M059J (cell line): ENCODE data around the gene GRIP1. TPM values are rescaled to one million over a fixed set of nuclear protein-coding genes. Genes with fewer than 3 reads are reported as not detected.
A peak's percentile ranks its signal among the peaks of the same experiment; 100 is the strongest.

Experiments used
- DNase-seq: peaks from one replicate; pipeline ENCODE4 v3.0.0-alpha.2; 2012; ENCODE audit warnings: low read depth
- total RNA-seq: library from RNA; depleted of rRNA; stranded (reverse); fragments of >200 nt; shearing (Covaris generic); gene quantifications from 2 replicates; pipeline ENCODE4 v1.2.3, GENCODE V29; 2014

The GRIP1 gene
- total RNA-seq, 1 experiment from 2014 or later: 2.9 TPM

- DNase-seq: no peak
Observed at GRCh38 chr12:66392266-66392915, 286.5 kb downstream of the GRIP1 start.

GRCh38 chr12:66388517-66388916, 290.4 kb downstream of the GRIP1 start:
- no peak for DNase-seq

DNA sequence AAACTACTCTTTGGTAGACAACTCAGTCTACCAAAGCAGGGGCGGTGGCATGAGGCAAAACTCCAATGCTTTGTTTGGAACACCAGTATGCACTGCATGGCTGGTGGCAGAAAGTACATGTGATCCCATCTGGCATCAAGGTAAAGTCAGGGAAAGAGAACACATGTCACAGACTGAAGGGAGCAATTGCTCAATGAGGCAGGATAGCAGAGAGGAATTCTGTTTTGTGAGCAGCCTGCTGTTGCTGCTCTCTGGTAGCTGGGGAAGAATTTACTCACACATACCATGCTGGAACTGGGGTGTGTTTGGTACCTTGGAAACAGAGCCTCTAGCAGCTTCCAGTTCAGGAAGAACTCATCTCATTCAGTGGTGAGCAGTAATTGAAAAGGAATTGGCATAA, 291.8 kb downstream of the GRIP1 start:
- DNase-seq: no peak

- DNase-seq: no peak
Observed at GRCh38 chr12:66380769-66381535, 297.9 kb downstream of the GRIP1 start.

DNA sequence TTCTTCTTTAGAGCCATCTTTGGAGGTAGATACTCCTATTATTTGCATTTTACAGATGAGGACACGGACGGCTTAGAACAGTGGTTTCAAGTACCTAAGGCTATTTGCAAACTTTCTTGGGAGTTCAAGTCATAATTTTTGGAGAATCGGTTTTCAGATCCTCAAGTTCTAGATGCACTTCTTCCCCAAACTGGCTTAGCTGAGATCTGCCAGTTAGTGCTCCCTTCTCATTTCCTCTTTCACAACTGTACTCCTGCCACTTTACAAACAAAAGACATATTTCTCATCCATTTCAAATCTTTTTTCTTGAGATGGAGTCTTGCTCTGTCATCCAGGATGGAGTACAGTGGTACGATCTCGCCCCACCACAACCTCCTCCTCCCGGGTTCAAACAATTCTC, 299.3 kb downstream of the GRIP1 start:
- DNase-seq: no peak

GRCh38 chr12:66375560-66375959, 303.3 kb downstream of the GRIP1 start:
- no peak for DNase-seq

- no peak for DNase-seq
Observed at GRCh38 chr12:66371982-66372381, 306.9 kb downstream of the GRIP1 start.

- DNase-seq: no peak
Observed at GRCh38 chr12:66367015-66367667, 311.7 kb downstream of the GRIP1 start.

- DNase-seq: no peak
Observed at GRCh38 chr12:66365718-66366490, 313.0 kb downstream of the GRIP1 start.

DNA sequence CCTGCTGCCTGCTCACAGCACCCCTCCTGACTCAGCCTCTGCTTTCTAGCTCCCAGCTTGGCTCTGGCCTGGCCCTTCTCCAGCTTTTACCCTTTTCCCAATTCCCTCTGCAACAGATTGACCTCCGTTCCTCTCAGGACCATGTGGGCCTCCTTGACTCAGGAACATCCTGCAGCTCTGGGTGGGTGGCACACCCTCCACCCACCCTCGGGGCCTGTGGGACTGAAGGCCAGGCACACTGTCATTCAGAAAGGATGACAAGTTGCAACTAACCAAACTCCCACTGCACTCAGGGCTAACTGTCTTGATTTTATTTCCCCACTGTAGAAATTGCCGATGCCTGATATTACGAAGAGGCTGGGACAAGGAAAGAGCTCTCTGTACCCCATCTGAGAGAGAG, 317.2 kb downstream of the GRIP1 start:
- no peak for DNase-seq

DNA sequence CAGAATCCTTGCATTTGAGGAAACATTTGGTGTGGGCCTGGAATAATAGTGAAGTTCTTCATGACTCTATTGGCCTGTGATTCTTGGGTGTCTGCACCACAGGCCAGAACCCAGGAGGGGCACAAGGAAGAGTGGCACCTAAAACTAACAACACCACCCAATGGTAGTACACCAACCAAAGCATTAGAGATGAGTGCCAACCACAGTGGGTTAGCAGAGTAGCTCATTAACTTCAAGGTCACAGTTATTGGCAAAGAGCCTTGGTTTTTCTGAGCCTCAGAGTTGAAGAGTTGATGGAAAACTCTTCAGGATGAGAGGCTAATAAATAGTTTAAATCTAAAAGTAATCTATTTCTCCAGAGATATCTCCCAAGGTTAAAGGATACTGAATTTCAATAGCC, 319.6 kb downstream of the GRIP1 start:
- DNase-seq: no peak

DNA sequence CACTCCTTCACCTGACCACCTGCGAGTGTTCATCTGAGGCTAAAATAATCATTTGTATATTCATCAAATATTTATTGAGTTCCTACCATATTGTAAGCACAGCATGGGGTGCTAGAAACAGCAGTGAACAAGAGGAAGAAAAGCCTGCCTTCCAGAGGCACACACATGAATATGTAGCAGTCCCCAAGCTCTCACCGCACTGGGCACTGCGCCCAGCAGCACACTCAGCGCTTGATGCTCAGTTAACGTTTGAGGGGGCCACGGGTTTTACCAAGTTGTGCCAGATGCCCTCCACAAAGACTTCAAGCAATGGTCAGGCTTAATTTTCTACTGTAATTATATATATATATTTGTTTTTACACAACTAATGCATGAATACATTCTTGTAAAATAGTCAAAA, 324.6 kb downstream of the GRIP1 start:
- peak; percentile 40 for DNase-seq

DNA sequence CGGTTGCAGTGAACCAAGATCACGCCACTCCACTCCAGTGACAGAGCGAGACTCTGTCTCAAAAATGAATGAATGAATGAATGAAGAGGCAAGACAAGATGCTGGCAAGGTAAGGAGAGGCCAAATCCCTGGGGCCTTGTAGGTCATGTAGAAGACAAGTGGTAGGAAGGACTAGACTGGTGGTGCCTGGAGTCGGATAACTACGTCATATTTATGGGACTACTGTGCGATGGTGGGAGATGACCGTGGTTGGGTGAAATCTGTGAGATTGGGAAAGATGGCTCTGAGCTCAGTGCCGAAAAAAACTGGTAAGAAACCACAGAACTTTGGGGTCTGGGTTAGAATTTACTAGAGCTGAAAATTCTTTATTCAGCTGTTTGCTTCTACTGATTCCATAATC, 326.0 kb downstream of the GRIP1 start:
- DNase-seq: no peak

DNA sequence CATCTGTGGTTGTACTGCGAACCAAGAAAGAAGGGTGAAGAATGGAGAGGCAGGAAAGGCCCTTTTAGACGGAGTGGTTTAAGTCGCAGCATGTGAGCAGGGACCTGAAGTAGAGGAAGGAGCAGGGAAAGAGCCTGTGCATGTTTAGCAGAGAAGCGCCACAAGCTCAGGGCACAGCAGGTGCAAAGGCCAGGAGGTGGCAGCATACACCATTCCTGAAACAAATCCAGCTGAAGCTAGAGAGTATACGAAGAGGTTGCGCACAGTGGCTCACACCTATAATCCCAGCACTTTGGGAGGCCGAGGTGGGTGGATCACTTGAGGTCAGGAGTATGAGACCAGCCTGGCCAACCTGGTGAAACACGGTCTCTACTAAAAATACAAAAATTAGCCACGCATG, 326.7 kb downstream of the GRIP1 start:
- DNase-seq: peak; percentile 21

DNA sequence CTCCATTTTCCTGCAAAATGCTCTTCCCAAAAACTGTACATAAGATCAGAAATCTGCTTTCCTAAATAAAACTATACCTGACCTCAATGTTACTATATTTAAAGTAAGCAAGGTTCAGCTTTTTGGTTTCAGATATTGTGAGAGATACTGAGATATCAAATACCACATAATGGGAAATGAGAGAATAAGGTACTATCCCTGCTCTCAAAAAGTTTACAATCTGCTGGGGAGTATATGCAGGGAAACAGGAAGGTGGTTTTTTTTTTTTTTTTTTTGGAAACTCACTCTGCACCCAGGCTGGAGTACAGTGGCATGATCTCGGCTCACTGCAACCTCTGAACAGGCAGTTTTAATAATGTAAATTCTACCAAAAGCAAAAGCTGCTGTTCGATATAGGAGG, 327.6 kb downstream of the GRIP1 start:
- no peak for DNase-seq

DNA sequence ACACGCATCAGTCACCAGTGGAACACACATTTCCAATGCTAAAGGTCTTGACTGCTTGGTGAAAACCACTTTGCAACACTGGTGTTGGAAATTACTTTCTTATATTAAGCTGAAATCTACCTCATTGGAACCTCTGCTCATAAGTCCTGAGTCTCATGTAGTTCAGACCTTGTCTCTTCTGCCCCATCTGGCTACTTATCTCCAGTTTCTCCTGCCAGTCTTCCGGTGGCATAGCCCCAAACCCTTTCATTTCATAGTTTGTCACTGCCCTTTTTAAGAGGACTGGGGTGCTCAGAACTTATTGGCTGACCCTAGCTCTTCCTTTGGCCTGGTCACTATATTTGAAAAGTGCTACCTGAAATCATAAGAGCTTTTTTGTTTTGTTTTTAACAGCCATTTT, 332.9 kb downstream of the GRIP1 start:
- no peak for DNase-seq

GRCh38 chr12:66345212-66345611, 333.7 kb downstream of the GRIP1 start:
- no peak for DNase-seq

DNA sequence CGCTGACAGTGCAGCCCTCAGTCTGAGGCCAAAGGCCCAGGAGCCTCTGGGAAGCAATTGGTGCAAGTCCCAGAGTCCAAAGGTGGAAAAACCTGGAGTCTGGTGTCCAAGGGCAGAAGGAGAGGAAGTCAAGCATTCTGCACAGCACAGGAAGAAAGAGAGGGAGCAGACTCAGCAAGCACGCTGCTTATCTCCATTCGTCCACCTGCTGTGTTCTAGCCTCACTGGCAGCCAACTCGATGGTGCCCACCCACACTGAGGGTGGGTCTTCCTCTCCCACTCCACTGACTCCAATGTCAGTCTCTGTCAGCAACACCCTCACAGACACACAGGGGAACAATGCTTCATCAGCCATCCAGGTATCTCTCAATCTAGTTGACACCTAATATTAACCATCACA, 337.8 kb downstream of the GRIP1 start:
- no peak for DNase-seq

GRCh38 chr12:66340131-66340530, 338.7 kb downstream of the GRIP1 start:
- DNase-seq: no peak

- no peak for DNase-seq
Observed at GRCh38 chr12:66337381-66338010, 341.4 kb downstream of the GRIP1 start.

- no peak for DNase-seq
Observed at GRCh38 chr12:66335746-66336145, 343.1 kb downstream of the GRIP1 start.

DNA sequence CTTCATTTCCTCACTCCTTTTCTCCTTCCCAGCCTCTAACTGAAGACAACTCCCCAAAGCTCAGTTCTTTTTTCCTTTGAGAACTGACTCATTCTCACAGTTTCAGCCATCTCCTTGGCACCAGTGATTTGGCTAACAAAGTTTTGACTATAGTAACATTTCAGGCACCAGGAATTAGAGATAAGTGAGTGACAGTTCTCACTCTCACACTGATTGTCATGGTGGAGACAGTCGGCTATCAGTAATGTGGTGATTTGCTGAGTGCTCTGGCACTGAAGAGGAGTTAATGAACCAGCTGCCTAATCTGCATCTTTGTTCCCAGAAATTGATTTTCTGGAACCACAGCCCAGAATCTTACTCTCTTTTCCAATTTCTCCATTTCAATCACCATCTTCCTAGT, 347.1 kb downstream of the GRIP1 start:
- no peak for DNase-seq
